BE2C (cell line): ENCODE results near the gene ITM2B.

Experiments used
- DNase-seq: peaks from one replicate; pipeline ENCODE4 v3.0.0-alpha.2; 2020
- H3K27me3 ChIP-seq: fragments of 250-450 bp; sonication (Bioruptor Pico); 2 replicates; pipeline ENCODE4 v1.5.1; 2020; ENCODE audit warnings: mild to moderate bottlenecking
- H3K36me3 ChIP-seq: fragments of 250-450 bp; sonication (Bioruptor Pico); 2 replicates; pipeline ENCODE4 v1.5.1; 2020; ENCODE audit warnings: mild to moderate bottlenecking
- H3K4me1 ChIP-seq: fragments of 250-450 bp; sonication (Bioruptor Pico); 2 replicates; pipeline ENCODE4 v1.5.1; 2020
- H3K4me3 ChIP-seq: 2 replicates; pipeline ENCODE4 v1.5.1; 2011; ENCODE audit warnings: low read depth, low read length
- H3K9me3 ChIP-seq: fragments of 250-450 bp; sonication (Bioruptor Pico); 2 replicates; pipeline ENCODE4 v1.5.1; 2020
- CTCF ChIP-seq: IDR thresholded peaks from 2 replicates; pipeline ENCODE4 v1.5.1; 2012; ENCODE audit warnings: mild to moderate bottlenecking, low read depth, low read length

The ITM2B gene

GRCh38 chr13:48292650-48293049 lies 59.6 kb downstream of the ITM2B start:
- Histone ChIP-seq H3K9me3 (no peaks in the 10 kb centered on the region), H3K36me3 (no peaks in the 10 kb centered on the region), H3K27me3 (no peaks in the 10 kb centered on the region), H3K4me1 (peaks cover 3% of the 10 kb centered on the region; the same call in 1 of the 2 replicates), H3K4me3 (no peak overlapping the region)
- DNase-seq = no peak
- no peak for TF ChIP-seq CTCF

GRCh38 chr13:48294653-48295052 lies 61.6 kb downstream of the ITM2B start:
- Histone ChIP-seq H3K36me3 (no peaks in the 10 kb centered on the region), H3K27me3 (no peaks in the 10 kb centered on the region), H3K4me3 (no peak overlapping the region), H3K9me3 (no peaks in the 10 kb centered on the region), H3K4me1 (peaks cover 3% of the 10 kb centered on the region; the same call in 1 of the 2 replicates)
- DNase-seq = no peak
- TF ChIP-seq CTCF = no peak

DNA sequence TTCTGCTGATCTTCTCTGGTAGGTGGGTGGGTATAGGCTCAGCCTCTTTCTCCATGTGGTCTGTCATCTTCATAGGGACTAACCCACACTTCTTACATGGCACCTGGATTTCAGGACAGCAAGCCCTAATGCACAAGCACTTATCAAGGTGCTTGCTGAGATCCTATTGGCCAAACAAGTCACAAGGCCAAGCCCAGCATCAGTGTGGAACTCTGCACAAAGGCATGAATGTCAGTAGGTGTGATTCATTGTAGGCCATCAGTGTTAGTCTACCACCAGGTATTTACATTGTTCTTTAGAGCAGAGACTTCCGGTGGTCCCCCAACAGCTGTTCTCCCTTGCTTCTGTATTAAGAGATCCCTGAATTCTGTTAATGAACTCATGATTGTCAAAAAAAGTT lies 62.3 kb downstream of the ITM2B start:
- TF ChIP-seq CTCF = no peak
- H3K36me3 ChIP-seq = no peaks in the 10 kb centered on the region
- no peak for DNase-seq
- no peaks in the 10 kb centered on the region for H3K9me3 ChIP-seq
- H3K4me1 ChIP-seq = peaks cover 3% of the 10 kb centered on the region; the same call in 1 of the 2 replicates
- H3K27me3 ChIP-seq = no peaks in the 10 kb centered on the region
- no peak overlapping the region for H3K4me3 ChIP-seq

- no peaks in the 10 kb centered on the region for H3K36me3 ChIP-seq
- H3K27me3 ChIP-seq = no peaks in the 10 kb centered on the region
- peaks cover 4% of the 10 kb centered on the region for H3K4me1 ChIP-seq
- no peaks in the 10 kb centered on the region for H3K9me3 ChIP-seq
- H3K4me3 ChIP-seq = no peak overlapping the region
- no peak for DNase-seq
- no peak for TF ChIP-seq CTCF
Observed at GRCh38 chr13:48296528-48296927, 63.5 kb downstream of the ITM2B start.

DNA sequence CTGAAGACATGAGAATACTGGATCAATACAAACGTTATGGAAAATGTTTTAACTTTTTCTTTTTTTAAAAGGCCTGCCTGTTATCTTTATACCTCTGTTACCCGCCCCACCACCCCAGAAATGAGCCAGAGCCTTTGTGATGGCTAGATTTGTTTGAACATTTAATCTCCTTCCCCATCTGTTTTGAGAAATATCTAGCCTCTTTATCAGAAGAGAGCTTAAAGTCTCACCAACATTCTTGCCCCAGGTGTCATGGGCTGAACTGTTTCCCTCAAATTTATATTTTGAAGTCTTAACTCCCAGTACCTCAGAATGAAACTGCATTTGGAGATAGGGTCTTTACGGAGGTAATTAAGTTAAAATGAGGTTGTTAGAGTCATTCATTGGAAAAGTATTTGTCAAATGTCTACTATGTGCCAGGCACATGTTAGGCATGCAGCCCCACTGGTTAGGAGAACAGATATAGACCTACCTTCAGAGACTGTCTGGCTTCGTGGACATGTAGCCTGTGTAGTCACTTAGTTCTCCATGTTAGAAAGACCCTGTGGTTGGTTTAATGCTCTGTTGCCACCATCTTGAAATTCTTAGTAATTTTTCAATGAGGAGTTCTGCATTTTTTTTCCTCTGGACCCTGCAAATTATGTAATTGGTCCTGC lies 64.3 kb downstream of the ITM2B start:
- TF ChIP-seq CTCF = no peak
- no peak for DNase-seq
- Histone ChIP-seq H3K9me3 (no peaks in the 10 kb centered on the region), H3K27me3 (no peaks in the 10 kb centered on the region), H3K4me3 (no peak overlapping the region), H3K4me1 (peaks cover 11% of the 10 kb centered on the region), H3K36me3 (no peaks in the 10 kb centered on the region)

DNA sequence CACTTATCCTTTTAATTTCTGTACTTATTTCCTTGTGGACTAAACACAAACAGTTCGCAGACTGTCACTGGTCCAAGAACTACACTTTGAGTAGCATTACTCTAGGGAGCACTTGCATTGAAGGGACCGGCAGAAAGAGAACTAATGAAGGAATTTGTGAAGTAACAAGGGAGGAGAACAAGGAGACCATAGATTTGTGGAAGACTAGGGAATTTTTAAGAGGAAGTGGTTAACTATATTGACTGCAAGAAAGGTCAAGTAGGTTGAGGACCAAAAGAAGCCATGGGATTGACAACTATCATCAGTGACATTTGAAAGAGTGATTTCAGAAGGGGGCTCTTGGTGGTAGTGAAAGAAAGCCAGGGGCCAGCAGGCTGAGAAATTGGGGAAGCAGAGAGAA lies 66.6 kb downstream of the ITM2B start:
- no peaks in the 10 kb centered on the region for H3K9me3 ChIP-seq
- H3K27me3 ChIP-seq = no peaks in the 10 kb centered on the region
- no peak for TF ChIP-seq CTCF
- no peak for DNase-seq
- H3K36me3 ChIP-seq = no peaks in the 10 kb centered on the region
- H3K4me3 ChIP-seq = no peak overlapping the region
- peaks cover 15% of the 10 kb centered on the region for H3K4me1 ChIP-seq
